MM.1S (cell line): Measurements from ENCODE around the gene FGF12.

ENCODE experiments used
- DNase-seq: peaks from one replicate; pipeline ENCODE4 v3.0.0-alpha.2; 2015
- H2AFZ ChIP-seq: fragments of 300-600 bp; sonication (generic); 2 replicates; pipeline ENCODE4 v1.6.0; 2016; ENCODE audit warnings: antibody characterized with exemption, low read length
- H3F3A ChIP-seq: fragments of 300-600 bp; sonication (generic); 2 replicates; pipeline ENCODE4 v1.6.1; 2016; ENCODE audit warnings: mild to moderate bottlenecking, antibody characterized with exemption, low read length, moderate library complexity, mixed read lengths; ENCODE audit not compliant: insufficient read depth
- H3K27ac ChIP-seq: fragments of 300-600 bp; sonication (generic); 2 replicates; pipeline ENCODE4 v1.5.1; 2016; ENCODE audit warnings: mild to moderate bottlenecking, low read length
- H3K27me3 ChIP-seq: fragments of 300-600 bp; sonication (generic); replicated peaks from 2 replicates; pipeline ENCODE4 v1.6.0; 2016; ENCODE audit warnings: low read length; ENCODE audit not compliant: insufficient read depth
- H3K36me3 ChIP-seq: fragments of 300-600 bp; sonication (generic); replicated peaks from 2 replicates; pipeline ENCODE4 v1.6.1; 2016; ENCODE audit warnings: mild to moderate bottlenecking, low read length, mixed read lengths; ENCODE audit not compliant: insufficient read depth
- H3K4me1 ChIP-seq: fragments of 300-600 bp; sonication (generic); 2 replicates; pipeline ENCODE4 v1.6.1; 2016; ENCODE audit warnings: low read length, mixed read lengths
- H3K4me2 ChIP-seq: fragments of 300-600 bp; sonication (generic); 2 replicates; pipeline ENCODE4 v1.6.0; 2016; ENCODE audit warnings: low read depth, low read length
- H3K4me3 ChIP-seq: fragments of 300-600 bp; sonication (generic); 2 replicates; pipeline ENCODE4 v1.5.1; 2016; ENCODE audit warnings: low read length, mixed read lengths
- H3K79me2 ChIP-seq: fragments of 300-600 bp; sonication (generic); 2 replicates; pipeline ENCODE4 v1.6.1; 2016; ENCODE audit warnings: mixed run types, low read length, mixed read lengths
- H3K9ac ChIP-seq: fragments of 300-600 bp; sonication (generic); 2 replicates; pipeline ENCODE4 v1.6.1; 2016; ENCODE audit warnings: low read length, mixed read lengths
- H3K9me2 ChIP-seq: fragments of 300-600 bp; sonication (generic); replicated peaks from 2 replicates; pipeline ENCODE4 v1.6.1; 2016; ENCODE audit warnings: mild to moderate bottlenecking, low read length, mixed read lengths; ENCODE audit not compliant: insufficient read depth
- H3K9me3 ChIP-seq: fragments of 300-600 bp; sonication (generic); replicated peaks from 2 replicates; pipeline ENCODE4 v1.6.1; 2016; ENCODE audit warnings: mild to moderate bottlenecking, low read length, mixed read lengths; ENCODE audit not compliant: insufficient read depth
- H4K20me1 ChIP-seq: fragments of 300-600 bp; sonication (generic); 2 replicates; pipeline ENCODE4 v1.6.1; 2016; ENCODE audit warnings: mild to moderate bottlenecking, low read length, moderate library complexity, mixed read lengths; ENCODE audit not compliant: insufficient read depth
- EZH2 ChIP-seq: fragments of 300-600 bp; sonication (generic); optimal IDR thresholded peaks from 2 replicates; pipeline ENCODE3; 2017; ENCODE audit warnings: low read depth, mild to moderate bottlenecking, antibody characterized with exemption, low read length, mixed read lengths
- EZH2phosphoT487 ChIP-seq: fragments of 300-600 bp; sonication (generic); IDR thresholded peaks from 2 replicates; pipeline ENCODE4 v1.6.1; 2018; ENCODE audit warnings: antibody characterized with exemption, low read length
- TF ChIP-seq, protein P1 (sequence below): fragments of 300-600 bp; sonication (generic); IDR thresholded peaks from 2 replicates; pipeline ENCODE4 v1.5.1; 2016; ENCODE audit warnings: antibody characterized with exemption, low read length, mixed read lengths

FGF12 gene

DNA sequence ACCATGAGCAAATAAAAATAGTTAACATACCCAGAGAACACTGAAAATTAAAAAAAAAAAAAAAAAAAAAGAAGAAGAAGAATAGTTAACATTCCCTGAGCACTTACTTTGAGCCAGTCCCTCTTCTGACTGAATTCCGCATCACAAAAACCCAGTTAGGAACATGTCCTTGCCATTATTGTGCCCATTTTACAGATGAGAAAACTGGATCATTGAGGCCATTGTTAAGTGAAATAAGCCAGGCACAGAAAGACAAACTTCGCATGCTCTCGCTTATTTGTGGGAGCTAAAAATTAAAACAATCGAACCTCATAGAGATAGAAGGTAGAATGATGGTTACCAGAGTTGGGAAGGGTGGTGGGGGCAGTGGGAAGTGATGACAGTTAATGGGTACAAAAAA, 119.5 kb downstream of the FGF12 start:
- Histone ChIP-seq H3K27me3 (no peaks in the 10 kb centered on the region), H3K9ac (no peak overlapping the region)
- TF ChIP-seq, protein P1, sequence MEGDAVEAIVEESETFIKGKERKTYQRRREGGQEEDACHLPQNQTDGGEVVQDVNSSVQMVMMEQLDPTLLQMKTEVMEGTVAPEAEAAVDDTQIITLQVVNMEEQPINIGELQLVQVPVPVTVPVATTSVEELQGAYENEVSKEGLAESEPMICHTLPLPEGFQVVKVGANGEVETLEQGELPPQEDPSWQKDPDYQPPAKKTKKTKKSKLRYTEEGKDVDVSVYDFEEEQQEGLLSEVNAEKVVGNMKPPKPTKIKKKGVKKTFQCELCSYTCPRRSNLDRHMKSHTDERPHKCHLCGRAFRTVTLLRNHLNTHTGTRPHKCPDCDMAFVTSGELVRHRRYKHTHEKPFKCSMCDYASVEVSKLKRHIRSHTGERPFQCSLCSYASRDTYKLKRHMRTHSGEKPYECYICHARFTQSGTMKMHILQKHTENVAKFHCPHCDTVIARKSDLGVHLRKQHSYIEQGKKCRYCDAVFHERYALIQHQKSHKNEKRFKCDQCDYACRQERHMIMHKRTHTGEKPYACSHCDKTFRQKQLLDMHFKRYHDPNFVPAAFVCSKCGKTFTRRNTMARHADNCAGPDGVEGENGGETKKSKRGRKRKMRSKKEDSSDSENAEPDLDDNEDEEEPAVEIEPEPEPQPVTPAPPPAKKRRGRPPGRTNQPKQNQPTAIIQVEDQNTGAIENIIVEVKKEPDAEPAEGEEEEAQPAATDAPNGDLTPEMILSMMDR = no peak
- TF ChIP-seq EZH2 (no peak), EZH2phosphoT487 (no peak)

DNA sequence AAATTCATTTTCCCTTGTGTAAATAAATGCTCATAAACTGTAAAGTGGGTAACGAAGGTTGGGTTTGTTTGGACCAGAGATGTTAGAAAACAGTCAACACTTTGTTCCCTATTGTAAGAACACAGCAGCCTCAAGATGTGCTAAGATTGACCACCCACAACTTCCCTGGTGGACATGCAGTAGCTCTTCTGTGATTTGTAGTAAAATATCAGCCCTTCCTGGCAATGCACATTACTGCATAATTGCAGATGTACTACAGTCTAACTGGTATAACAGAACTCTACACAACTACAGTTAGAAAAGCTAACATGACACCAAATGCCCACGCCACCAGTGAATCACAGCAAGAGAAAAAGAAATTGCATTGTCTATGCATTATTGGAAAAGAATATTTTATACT, 129.4 kb downstream of the FGF12 start:
- H3F3A ChIP-seq = no peaks in the 10 kb centered on the region
- H3K27ac ChIP-seq = no peak overlapping the region
- no peaks in the 10 kb centered on the region for H3K9me3 ChIP-seq
- no peaks in the 10 kb centered on the region for H3K9me2 ChIP-seq
- H2AFZ ChIP-seq = no peak overlapping the region
- H3K9ac ChIP-seq = no peak overlapping the region
- H3K79me2 ChIP-seq = no peaks in the 10 kb centered on the region
- H3K4me3 ChIP-seq = no peak overlapping the region
- no peaks in the 10 kb centered on the region for H3K27me3 ChIP-seq
- TF ChIP-seq, protein P1 = no peak
- TF ChIP-seq EZH2phosphoT487 (no peak), EZH2 (no peak)
- H3K4me1 ChIP-seq = no peaks in the 10 kb centered on the region
- H3K4me2 ChIP-seq = no peak overlapping the region
- no peaks in the 10 kb centered on the region for H3K36me3 ChIP-seq
- H4K20me1 ChIP-seq = no peaks in the 10 kb centered on the region
- no peak for DNase-seq

More for the DNA sequence above, 119.5 kb downstream of the FGF12 start:
- Histone ChIP-seq H3K4me2 (no peak overlapping the region), H3K27ac (no peak overlapping the region), H3F3A (no peaks in the 10 kb centered on the region), H3K36me3 (no peaks in the 10 kb centered on the region), H3K9me2 (no peaks in the 10 kb centered on the region; the same call in 1 of the 2 replicates), H3K79me2 (no peaks in the 10 kb centered on the region), H3K4me3 (no peak overlapping the region), H3K9me3 (no peaks in the 10 kb centered on the region), H2AFZ (no peak overlapping the region), H3K4me1 (no peaks in the 10 kb centered on the region), H4K20me1 (no peaks in the 10 kb centered on the region)
- no peak for DNase-seq

DNA sequence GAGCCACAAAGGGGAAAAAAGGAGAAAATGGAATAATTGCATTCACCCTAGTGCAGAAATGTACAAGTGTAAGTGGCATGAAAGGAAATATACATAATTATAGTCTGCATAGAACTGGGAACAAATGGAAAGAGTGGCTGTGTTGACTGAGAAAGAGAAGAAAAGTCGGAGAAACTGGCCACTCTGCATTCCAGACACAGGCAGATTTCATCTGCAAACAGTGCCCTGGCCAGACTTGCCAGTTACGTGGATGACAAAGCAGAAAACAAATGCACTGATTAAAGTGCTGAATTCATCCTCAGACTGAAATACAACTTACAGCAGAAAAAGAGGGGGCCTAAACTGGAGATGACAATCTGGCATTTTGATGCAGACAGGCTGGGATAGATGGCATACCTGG, 129.8 kb downstream of the FGF12 start:
- Histone ChIP-seq H3F3A (no peaks in the 10 kb centered on the region), H2AFZ (no peak overlapping the region), H3K79me2 (no peaks in the 10 kb centered on the region), H3K9ac (no peak overlapping the region), H3K4me2 (no peak overlapping the region), H3K27ac (no peak overlapping the region), H3K9me2 (no peaks in the 10 kb centered on the region), H3K4me1 (no peaks in the 10 kb centered on the region), H3K4me3 (no peak overlapping the region), H3K9me3 (no peaks in the 10 kb centered on the region), H3K36me3 (no peaks in the 10 kb centered on the region), H3K27me3 (no peaks in the 10 kb centered on the region), H4K20me1 (no peaks in the 10 kb centered on the region)
- DNase-seq = no peak
- TF ChIP-seq EZH2 (no peak), EZH2phosphoT487 (no peak)
- TF ChIP-seq, protein P1 = no peak
